T47D (cell line): ENCODE results near the gene R3HDM2.

ENCODE experiments used
- DNase-seq, 2 experiments: peaks; one replicate each; pipeline versions ENCODE4 v3.0.0 to v3.0.0-alpha.2; 2011 to 2012; ENCODE audit warnings: low read depth in 1 of 2, low spot score in 1 of 2
- JUND ChIP-seq: IDR thresholded peaks from 2 replicates; pipeline ENCODE4 v1.6.1; 2012; ENCODE audit warnings: low read depth
- in situ Hi-C: cut with HindIII; loops from 2 replicates; pipeline ENCODE4 v1.10.0; 2016; ENCODE audit warnings: low sequenced_read_pairs, low pct_unique_long_range_greater_than_20kb

The R3HDM2 gene

DNA sequence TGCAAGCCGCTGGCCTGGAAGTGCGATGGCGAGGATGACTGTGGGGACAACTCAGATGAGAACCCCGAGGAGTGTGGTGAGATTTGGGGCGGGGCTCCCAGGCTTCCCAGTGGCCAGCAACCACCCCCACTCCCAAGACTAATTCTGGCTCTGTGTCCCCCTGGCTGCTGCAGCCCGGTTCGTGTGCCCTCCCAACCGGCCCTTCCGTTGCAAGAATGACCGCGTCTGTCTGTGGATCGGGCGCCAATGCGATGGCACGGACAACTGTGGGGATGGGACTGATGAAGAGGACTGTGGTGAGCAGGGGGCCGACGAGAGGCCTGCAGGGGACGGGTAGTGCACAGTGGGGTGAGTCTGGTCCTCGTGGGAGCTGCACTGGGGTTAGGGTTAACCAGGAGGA is 226.4 kb downstream of the R3HDM2 start:
- in situ Hi-C loops: no loop called here
- no peak for TF ChIP-seq JUND
- DNase-seq: no peak

DNA sequence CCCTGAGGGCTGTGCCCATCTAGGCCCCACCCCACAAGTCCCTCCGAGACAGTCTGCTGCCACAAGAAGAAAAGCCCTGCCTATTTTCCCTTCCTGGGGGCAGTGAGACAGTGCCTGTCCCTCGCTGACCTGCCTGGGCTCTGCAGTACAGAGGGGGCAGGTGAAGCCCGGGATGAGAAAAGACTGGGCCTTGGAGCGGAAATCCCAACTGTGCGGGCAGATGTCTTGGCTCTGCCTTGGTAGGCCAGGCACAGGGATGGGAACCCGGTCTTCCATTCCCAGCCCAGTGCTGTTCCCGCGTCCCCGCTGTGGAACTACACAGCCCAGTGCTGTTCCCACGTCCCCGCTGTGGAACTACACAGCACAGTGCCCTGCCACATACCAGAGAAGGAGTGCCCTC is 227.1 kb downstream of the R3HDM2 start:
- no peak for DNase-seq
- TF ChIP-seq JUND: no peak
- in situ Hi-C loops: no loop called here
